ENCODE measurements around the gene NUP155.

Gene NUP155

GRCh38 chr5:37247036-37247435 lies 123.9 kb downstream of the NUP155 start:
- H3K36me3 ChIP-seq, result 0 out of 2 replicates have a peak, but pooled peaks cover 2% of the 10 kb centered on the region
- no peaks in the 10 kb centered on the region for H3K9me3 ChIP-seq
- no peaks in the 10 kb centered on the region for H3K27me3 ChIP-seq
- no peaks in the 10 kb centered on the region; the same call in 1 of the 2 replicates for H3K4me1 ChIP-seq
- DNase-seq, result no peak
- no peak overlapping the region for H3K4me3 ChIP-seq (ENCODE audit: low read depth, low read length)
- TF ChIP-seq, protein P1, sequence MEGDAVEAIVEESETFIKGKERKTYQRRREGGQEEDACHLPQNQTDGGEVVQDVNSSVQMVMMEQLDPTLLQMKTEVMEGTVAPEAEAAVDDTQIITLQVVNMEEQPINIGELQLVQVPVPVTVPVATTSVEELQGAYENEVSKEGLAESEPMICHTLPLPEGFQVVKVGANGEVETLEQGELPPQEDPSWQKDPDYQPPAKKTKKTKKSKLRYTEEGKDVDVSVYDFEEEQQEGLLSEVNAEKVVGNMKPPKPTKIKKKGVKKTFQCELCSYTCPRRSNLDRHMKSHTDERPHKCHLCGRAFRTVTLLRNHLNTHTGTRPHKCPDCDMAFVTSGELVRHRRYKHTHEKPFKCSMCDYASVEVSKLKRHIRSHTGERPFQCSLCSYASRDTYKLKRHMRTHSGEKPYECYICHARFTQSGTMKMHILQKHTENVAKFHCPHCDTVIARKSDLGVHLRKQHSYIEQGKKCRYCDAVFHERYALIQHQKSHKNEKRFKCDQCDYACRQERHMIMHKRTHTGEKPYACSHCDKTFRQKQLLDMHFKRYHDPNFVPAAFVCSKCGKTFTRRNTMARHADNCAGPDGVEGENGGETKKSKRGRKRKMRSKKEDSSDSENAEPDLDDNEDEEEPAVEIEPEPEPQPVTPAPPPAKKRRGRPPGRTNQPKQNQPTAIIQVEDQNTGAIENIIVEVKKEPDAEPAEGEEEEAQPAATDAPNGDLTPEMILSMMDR (IDR thresholded peaks at IDR 0.05; ENCODE audit: low read depth, low read length), result no peak
